ENCODE data around the gene C1R.

- TF ChIP-seq CTCF (IDR thresholded peaks at IDR 0.05) (no peak), POLR2AphosphoS5 (IDR thresholded peaks at IDR 0.05; ENCODE audit: low read depth, low read length) (no peak), SIN3A (IDR thresholded peaks at IDR 0.05; ENCODE audit: borderline replicate concordance, insufficient read depth, low read depth, low read length) (no peak)
These were observed 21.8 kb upstream of the C1R start for GRCh38 chr12:7114008-7114407.

Data from Panc1 (cell line).